SK-N-SH (cell line): ENCODE measurements around the gene ELMO2. TPM values are rescaled to one million over a fixed set of nuclear protein-coding genes. Genes with fewer than 3 reads are reported as not detected.

Experiments
- CTCF ChIA-PET: fragments of 300-600, 350-600 bp; formaldehyde crosslinking; extraction: SDS; loops from one replicate; lab custom pipeline; 2021; lab: Yijun Ruan, JAX
- POLR2A ChIA-PET: fragments of 350-600 bp; sonication (Branson Sonifier 250); formaldehyde crosslinking; extraction: SDS; loops from one replicate; lab custom pipeline; 2020; ENCODE audit warnings: antibody characterized with exemption, inconsistent platforms; lab: Yijun Ruan, JAX
- DNase-seq: peaks from one replicate; pipeline ENCODE4 v3.0.0; 2012
- H2AFZ ChIP-seq: fragments of 200-600 bp; sonication (generic); 2 replicates; pipeline ENCODE4 v1.8.1; 2016; ENCODE audit warnings: antibody characterized with exemption, mild to moderate bottlenecking, low read depth
- H3F3A ChIP-seq: fragments of 200-600 bp; sonication (generic); replicated peaks from 2 replicates; pipeline ENCODE3; 2016; ENCODE audit warnings: antibody characterized with exemption, mild to moderate bottlenecking; ENCODE audit not compliant: insufficient read depth
- H3K27ac ChIP-seq, 2 experiments: fragments of 200-500 bp in 1 of 2; fragments of 200-600 bp in 1 of 2; sonication (Bioruptor generic) in 1 of 2; sonication (generic), shearing (Covaris generic) in 1 of 2; 2 replicates each; pipeline versions ENCODE4 v1.5.1 to v1.6.1; 2014 to 2016; ENCODE audit warnings: low read depth in 2 of 2, inconsistent platforms in 1 of 2, low read length in 1 of 2, mild to moderate bottlenecking in 1 of 2, mixed read lengths in 1 of 2
- H3K27me3 ChIP-seq: fragments of 200-600 bp; sonication (generic), shearing (Covaris generic); 2 replicates; pipeline ENCODE4 v1.6.1; 2016; ENCODE audit warnings: mixed run types; ENCODE audit not compliant: insufficient read depth
- H3K36me3 ChIP-seq, 2 experiments: fragments of 200-500 bp in 1 of 2; fragments of 200-600 bp in 1 of 2; sonication (Bioruptor generic) in 1 of 2; sonication (generic) in 1 of 2; replicated peaks in 1 of 2; 2 replicates each; pipeline versions ENCODE3 to v1.5.1; 2014 to 2016; ENCODE audit warnings: low read length in 1 of 2, mild to moderate bottlenecking in 1 of 2; ENCODE audit not compliant: insufficient read depth in 2 of 2, control insufficient read depth in 1 of 2
- H3K4me1 ChIP-seq, 2 experiments: fragments of 200-500 bp in 1 of 2; fragments of 200-600 bp in 1 of 2; sonication (Bioruptor generic) in 1 of 2; sonication (generic), shearing (Covaris generic) in 1 of 2; 2 replicates each; pipeline versions ENCODE4 v1.5.1 to v1.6.1; 2014 to 2016; ENCODE audit warnings: low read depth in 1 of 2, low read length in 1 of 2, mixed run types in 1 of 2; ENCODE audit not compliant: insufficient read depth in 2 of 2, control insufficient read depth in 1 of 2
- H3K4me2 ChIP-seq: fragments of 200-600 bp; sonication (generic), shearing (Covaris generic); 2 replicates; pipeline ENCODE4 v1.6.1; 2017; ENCODE audit warnings: mixed run types
- H3K4me3 ChIP-seq, 2 experiments: fragments of 200-500 bp in 1 of 2; fragments of 200-600 bp in 1 of 2; sonication (Bioruptor generic) in 1 of 2; sonication (generic), shearing (Covaris generic) in 1 of 2; 2 replicates each; pipeline versions ENCODE4 v1.5.1 to v1.8.1; 2014 to 2016; ENCODE audit warnings: low read depth in 2 of 2, inconsistent platforms in 1 of 2, low read length in 1 of 2, mild to moderate bottlenecking in 1 of 2, mixed read lengths in 1 of 2, moderate library complexity in 1 of 2
- H3K79me2 ChIP-seq: fragments of 200-600 bp; sonication (generic); 2 replicates; pipeline ENCODE4 v1.8.1; 2017; ENCODE audit warnings: mild to moderate bottlenecking; ENCODE audit not compliant: insufficient read depth
- H3K9ac ChIP-seq: fragments of 200-600 bp; sonication (generic); 2 replicates; pipeline ENCODE4 v1.6.1; 2017; ENCODE audit warnings: mixed run types
- H3K9me2 ChIP-seq: fragments of 200-600 bp; sonication (generic); 2 replicates; pipeline ENCODE4 v1.6.1; 2017; ENCODE audit warnings: mixed run types
- H3K9me3 ChIP-seq: fragments of 200-600 bp; sonication (generic); 2 replicates; pipeline ENCODE4 v1.6.1; 2017; ENCODE audit warnings: mixed run types, mild to moderate bottlenecking, moderate library complexity
- H4K20me1 ChIP-seq: fragments of 200-600 bp; sonication (generic); 2 replicates; pipeline ENCODE4 v1.6.1; 2017; ENCODE audit warnings: mild to moderate bottlenecking, mixed run types; ENCODE audit not compliant: insufficient read depth
- CHD2 ChIP-seq: fragments of 150-350 bp; IDR thresholded peaks from 2 replicates; pipeline ENCODE4 v1.6.1; 2018; ENCODE audit warnings: low read length; ENCODE audit not compliant: partially characterized antibody
- CTCF ChIP-seq: fragments of 200-600 bp; sonication (generic); IDR thresholded peaks from 2 replicates; pipeline ENCODE4 v1.6.1; 2017; ENCODE audit warnings: antibody characterized with exemption, mild to moderate bottlenecking, moderate library complexity
- ELF1 ChIP-seq: IDR thresholded peaks from 2 replicates; pipeline ENCODE4 v1.4.0; 2012
- EP300 ChIP-seq, 2 experiments: IDR thresholded peaks; 2 replicates each; pipeline versions ENCODE4 v1.4.0 to v1.6.1; 2012; ENCODE audit warnings: borderline replicate concordance in 1 of 2, low read depth in 1 of 2, low read length in 1 of 2
- FOSL2 ChIP-seq: IDR thresholded peaks from 2 replicates; pipeline ENCODE4 v1.4.0; 2012; ENCODE audit warnings: low read depth, mild to moderate bottlenecking, moderate library complexity, borderline replicate concordance
- FOXJ3 ChIP-seq: sonication (generic); formaldehyde crosslinking; IDR thresholded peaks from 2 replicates; pipeline ENCODE4 v1.5.1; 2020; ENCODE audit warnings: mild to moderate bottlenecking, missing genetic modification reagents
- FOXM1 ChIP-seq: IDR thresholded peaks from 2 replicates; pipeline ENCODE4 v1.4.0; 2012; ENCODE audit warnings: low read depth, mild to moderate bottlenecking
- GATA2 ChIP-seq: sonication (generic); formaldehyde crosslinking; IDR thresholded peaks from 2 replicates; pipeline ENCODE4 v1.5.0; 2020; ENCODE audit warnings: mild to moderate bottlenecking, missing genetic modification reagents
- IRF3 ChIP-seq: fragments of 150-350 bp; IDR thresholded peaks from 2 replicates; pipeline ENCODE4 v1.6.1; 2016; ENCODE audit warnings: mild to moderate bottlenecking, low read depth, low read length
- MXI1 ChIP-seq: IDR thresholded peaks from 2 replicates; pipeline ENCODE4 v1.6.1; 2012; ENCODE audit warnings: mild to moderate bottlenecking, low read depth, low read length, improper control_type of control experiment
- POLR2AphosphoS5 ChIP-seq: IDR thresholded peaks from 2 replicates; pipeline ENCODE4 v1.6.1; 2012; ENCODE audit warnings: low read depth, low read length
- RAD21 ChIP-seq: IDR thresholded peaks from 2 replicates; pipeline ENCODE4 v1.6.1; 2012; ENCODE audit warnings: mild to moderate bottlenecking, low read length
- RCOR1 ChIP-seq: fragments of 150-350 bp; IDR thresholded peaks from 2 replicates; pipeline ENCODE4 v1.6.1; 2017; ENCODE audit warnings: antibody characterized with exemption, low read length
- REST ChIP-seq: IDR thresholded peaks from 2 replicates; pipeline ENCODE4 v1.6.1; 2012; ENCODE audit warnings: mild to moderate bottlenecking, low read depth, low read length, moderate library complexity
- RFX5 ChIP-seq: IDR thresholded peaks from 2 replicates; pipeline ENCODE4 v1.6.1; 2012; ENCODE audit warnings: mild to moderate bottlenecking, improper control_type of control experiment, low read length
- RXRA ChIP-seq: IDR thresholded peaks from 2 replicates; pipeline ENCODE4 v1.4.0; 2012; ENCODE audit warnings: low read depth, mild to moderate bottlenecking, borderline replicate concordance
- SMC3 ChIP-seq: IDR thresholded peaks from 2 replicates; pipeline ENCODE4 v1.6.1; 2012; ENCODE audit warnings: low read depth, low read length, improper control_type of control experiment
- TAF1 ChIP-seq: IDR thresholded peaks from 2 replicates; pipeline ENCODE4 v1.6.1; 2012; ENCODE audit warnings: low read depth, mild to moderate bottlenecking, low read length, moderate library complexity, borderline replicate concordance
- USF2 ChIP-seq: fragments of 150-350 bp; IDR thresholded peaks from 2 replicates; pipeline ENCODE4 v1.6.1; 2017; ENCODE audit warnings: antibody characterized with exemption, low read length, low read depth, borderline replicate concordance
- WGBS: methylation state at CpG from one replicate; pipeline ENCODE4 v1.1.6; 2017; ENCODE audit warnings: low lambda C conversion rate; 5-methylcytosine and 5-hydroxymethylcytosine counted together
- polyA plus RNA-seq, 3 experiments: library from polyadenylated mRNA; depleted of rRNA; stranded (reverse); fragments of >200 nt; gene quantifications; 2 replicates each; pipeline ENCODE4 v1.2.3, GENCODE V29; 2012

ELMO2 gene
- polyA plus RNA-seq, 1 of the 3 experiments (the other 2 are of a cell fraction): 32.1 TPM

GRCh38 chr20:46324960-46325703 is 81.3 kb downstream of the ELMO2 start:
- Histone ChIP-seq H3K9ac (no peak overlapping the region), H3K36me3 (no peaks in the 10 kb centered on the region), H3K9me2 (no peaks in the 10 kb centered on the region), H3F3A (no peaks in the 10 kb centered on the region), H3K27ac (no peak overlapping the region), H3K4me1 (peaks cover 0 to 20% of the 10 kb centered on the region in 2 experiments; a peak in 1 of 4 replicates), H3K79me2 (no peaks in the 10 kb centered on the region), H2AFZ (no peak overlapping the region), H3K27me3 (no peaks in the 10 kb centered on the region), H3K4me3 (no peak overlapping the region), H3K4me2 (no peak overlapping the region), H4K20me1 (no peaks in the 10 kb centered on the region), H3K9me3 (no peaks in the 10 kb centered on the region)
- CTCF ChIA-PET: interaction anchor here (0.7 to 6.4 kb wide), 14 partner anchors 9 to 196 kb away, joined by 3 to 51 read pairs (median 6); partner anchors contain the start of gene CDH22
- POLR2A ChIA-PET: no interaction called here
- TF ChIP-seq FOXM1 (no peak), GATA2 (CRISPR knock-in tag) (no peak), USF2 (no peak), RCOR1 (no peak), SMC3 (peak; percentile 45), CTCF (peak; percentile 52), EP300 (IDR thresholded peaks at IDR 0.05; ENCODE audit: borderline replicate concordance in 1 of 2, low read depth in 1 of 2, low read length in 1 of 2) (no peak), ELF1 (no peak), RXRA (no peak), RFX5 (no peak), TAF1 (no peak), POLR2AphosphoS5 (no peak), CHD2 (no peak), MXI1 (no peak), IRF3 (no peak), FOXJ3 (CRISPR knock-in tag) (no peak), FOSL2 (no peak), RAD21 (peak; percentile 60), REST (no peak)
- DNase-seq: peak; percentile 71
- 34% methylated on average over 6 of the region's 6 CpGs for WGBS
